Choroid plexus epithelial cell (primary cell): ENCODE results near the gene STOML3.
A peak's percentile ranks its signal among the peaks of the same experiment; 100 is the strongest.

ENCODE experiments used
- DNase-seq: peaks from one replicate; pipeline ENCODE4 v3.0.0-alpha.2; 2010; ENCODE audit warnings: low read depth
- H3K4me3 ChIP-seq: 2 replicates; pipeline ENCODE4 v1.5.1; 2011; ENCODE audit warnings: low read depth, mild to moderate bottlenecking, control low read depth, low read length, moderate library complexity
- TF ChIP-seq, protein P1 (sequence below): conservative IDR thresholded peaks from 2 replicates; pipeline ENCODE4 v1.5.1; 2011; ENCODE audit warnings: low read depth, mild to moderate bottlenecking, control low read depth, inconsistent platforms, low read length, moderate library complexity

Gene STOML3

DNA sequence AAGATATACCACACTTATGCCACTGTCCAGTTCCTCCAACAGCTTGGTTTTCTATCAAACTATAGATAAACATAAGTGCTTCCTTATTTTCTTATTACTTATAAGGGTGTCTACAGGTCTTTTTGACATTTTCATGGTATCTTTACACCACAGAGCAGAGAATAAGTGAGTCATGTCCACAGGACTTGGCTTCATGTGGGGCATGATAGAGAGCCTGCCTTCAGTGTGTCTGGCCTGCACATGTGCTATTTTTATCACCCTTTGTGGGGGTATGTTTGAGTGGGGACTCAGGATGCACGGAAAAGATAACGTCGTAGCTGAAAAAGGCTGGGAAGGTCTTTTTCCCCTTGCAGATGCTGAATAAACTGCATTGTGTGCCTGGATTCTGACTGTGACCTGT is 8.1 kb upstream of the STOML3 start:
- DNase-seq, result no peak
- no peak overlapping the region for H3K4me3 ChIP-seq
- TF ChIP-seq, protein P1, sequence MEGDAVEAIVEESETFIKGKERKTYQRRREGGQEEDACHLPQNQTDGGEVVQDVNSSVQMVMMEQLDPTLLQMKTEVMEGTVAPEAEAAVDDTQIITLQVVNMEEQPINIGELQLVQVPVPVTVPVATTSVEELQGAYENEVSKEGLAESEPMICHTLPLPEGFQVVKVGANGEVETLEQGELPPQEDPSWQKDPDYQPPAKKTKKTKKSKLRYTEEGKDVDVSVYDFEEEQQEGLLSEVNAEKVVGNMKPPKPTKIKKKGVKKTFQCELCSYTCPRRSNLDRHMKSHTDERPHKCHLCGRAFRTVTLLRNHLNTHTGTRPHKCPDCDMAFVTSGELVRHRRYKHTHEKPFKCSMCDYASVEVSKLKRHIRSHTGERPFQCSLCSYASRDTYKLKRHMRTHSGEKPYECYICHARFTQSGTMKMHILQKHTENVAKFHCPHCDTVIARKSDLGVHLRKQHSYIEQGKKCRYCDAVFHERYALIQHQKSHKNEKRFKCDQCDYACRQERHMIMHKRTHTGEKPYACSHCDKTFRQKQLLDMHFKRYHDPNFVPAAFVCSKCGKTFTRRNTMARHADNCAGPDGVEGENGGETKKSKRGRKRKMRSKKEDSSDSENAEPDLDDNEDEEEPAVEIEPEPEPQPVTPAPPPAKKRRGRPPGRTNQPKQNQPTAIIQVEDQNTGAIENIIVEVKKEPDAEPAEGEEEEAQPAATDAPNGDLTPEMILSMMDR, result no peak

DNA sequence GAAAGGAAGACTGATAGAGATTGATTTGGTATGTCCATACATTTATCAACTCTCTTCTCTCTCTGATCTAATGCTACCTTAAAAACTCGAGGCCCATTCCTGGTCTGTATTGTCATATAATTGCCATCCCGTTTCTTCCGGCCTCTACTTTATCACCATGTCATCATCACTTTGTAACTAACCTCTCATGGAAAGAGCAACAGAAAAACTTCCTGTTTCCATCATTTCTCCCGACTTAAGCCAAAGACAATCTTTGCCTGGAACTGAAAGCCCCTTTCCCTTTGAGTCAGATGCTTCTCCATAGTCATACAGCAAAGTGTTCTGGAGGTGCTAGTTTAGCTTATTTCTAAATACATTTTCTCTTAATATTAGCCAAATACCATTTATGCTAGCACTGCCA is 2.8 kb upstream of the STOML3 start:
- no peak for DNase-seq
- TF ChIP-seq, protein P1, result no peak
- H3K4me3 ChIP-seq, result no peak overlapping the region

DNA sequence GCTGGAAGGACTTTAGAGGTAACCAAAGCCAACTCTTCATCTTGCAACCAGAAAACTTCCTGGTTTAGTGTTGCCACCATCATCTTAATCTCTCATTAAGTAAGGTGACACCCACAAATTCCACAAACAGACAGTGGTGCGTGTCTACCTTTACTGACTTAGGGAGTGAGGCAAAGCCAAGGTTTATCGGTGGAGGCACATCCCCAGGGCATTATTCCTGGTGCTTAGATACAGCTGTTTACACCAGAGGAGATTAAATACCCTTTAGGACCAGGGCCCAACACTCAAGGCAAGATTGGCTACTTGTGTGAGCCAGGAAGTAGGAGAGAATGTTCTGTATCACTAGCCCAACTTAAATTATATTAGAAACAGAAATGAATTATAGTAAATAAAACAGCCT is 9.5 kb downstream of the STOML3 start:
- DNase-seq, result no peak
- no peak overlapping the region for H3K4me3 ChIP-seq
- TF ChIP-seq, protein P1, result no peak

DNA sequence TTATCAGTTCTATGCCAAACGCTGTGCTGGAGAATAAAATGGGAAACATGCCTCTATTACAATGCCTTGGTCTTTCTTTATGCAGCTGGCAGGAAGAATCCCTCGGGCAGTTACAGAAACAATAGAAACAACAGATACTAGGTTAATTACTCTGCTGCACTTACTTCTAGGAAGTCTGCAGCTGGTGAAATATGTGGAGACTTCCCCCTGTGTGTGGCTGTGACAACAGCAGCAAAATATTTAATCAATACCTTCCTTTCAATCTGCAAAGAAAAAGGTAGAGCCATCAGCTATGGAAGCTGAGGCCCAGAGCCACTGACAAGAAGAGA is 9.9 kb downstream of the STOML3 start:
- DNase-seq, result no peak
- TF ChIP-seq, protein P1, result no peak
- H3K4me3 ChIP-seq, result no peak overlapping the region

DNA sequence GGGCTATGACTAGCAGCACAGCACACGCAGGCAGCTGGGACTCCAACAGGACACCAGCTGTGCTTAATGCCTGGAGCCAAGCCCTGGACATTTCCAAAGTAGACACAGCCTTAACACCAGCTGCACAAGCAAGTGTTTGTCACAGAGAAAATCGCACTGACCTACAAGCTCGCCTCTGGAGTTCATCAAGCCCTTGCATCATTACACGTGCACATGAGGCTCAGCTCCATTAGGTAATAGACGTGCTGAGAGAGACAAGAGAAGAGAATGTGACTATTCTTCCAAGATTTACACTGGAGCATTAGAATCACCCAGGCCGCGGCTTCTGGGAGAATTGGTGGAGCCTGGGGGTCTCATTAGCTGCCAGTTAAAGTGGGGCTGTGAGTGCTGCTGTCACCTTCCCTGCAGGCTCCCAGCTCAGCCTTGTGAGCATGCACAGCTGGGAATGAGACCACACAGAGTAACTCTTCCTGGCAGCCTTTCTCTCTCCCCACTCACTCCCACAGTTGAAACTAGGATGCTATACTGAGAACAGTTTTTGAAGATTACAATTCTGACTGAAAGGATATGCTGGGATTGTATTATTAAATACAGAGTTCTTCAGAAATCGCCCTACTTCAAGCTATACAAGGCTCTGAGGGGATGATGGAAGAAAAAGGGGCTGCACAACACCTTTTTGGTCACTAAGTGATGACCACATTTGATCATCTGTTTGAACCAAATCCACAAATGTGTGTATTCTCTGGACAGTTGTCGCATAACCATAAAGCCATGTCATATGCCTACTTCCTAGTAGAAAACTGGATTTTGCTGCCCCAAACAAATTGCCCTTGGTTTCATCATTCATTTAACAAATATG is 10.5 kb downstream of the STOML3 start:
- DNase-seq, result peak; percentile 39
- TF ChIP-seq, protein P1, result no peak
- no peak overlapping the region for H3K4me3 ChIP-seq

DNA sequence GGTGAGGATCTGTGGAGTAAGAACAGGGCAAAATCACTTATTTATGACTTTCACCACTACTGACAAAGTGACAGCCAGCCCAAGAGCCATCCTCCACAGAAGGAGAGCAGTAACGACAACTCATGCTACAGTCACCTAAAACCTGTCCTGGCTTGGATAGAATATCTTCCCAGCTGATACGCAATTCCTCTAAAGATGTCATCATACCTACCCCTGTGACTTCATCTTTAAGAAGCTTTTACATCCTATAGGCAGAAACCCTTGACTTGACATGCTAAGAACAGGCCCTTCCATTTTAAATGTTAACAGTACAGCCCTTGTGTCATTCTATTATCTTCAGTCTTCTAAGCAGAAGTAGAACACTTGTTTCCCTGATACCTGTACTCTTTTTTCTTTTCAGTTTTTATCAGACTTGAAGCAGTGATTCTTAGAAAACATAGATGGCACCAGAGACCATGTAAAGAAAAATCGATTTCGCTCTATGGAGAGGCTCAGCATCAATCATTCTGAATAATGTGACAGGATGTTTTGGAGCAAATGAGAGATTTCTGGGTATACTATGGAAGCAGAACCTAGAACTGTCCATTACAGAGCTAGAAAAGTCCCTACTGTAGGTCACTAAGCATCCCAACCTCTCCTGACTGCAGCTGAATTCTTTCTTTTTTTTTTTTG is 20.1 kb downstream of the STOML3 start:
- no peak overlapping the region for H3K4me3 ChIP-seq
- TF ChIP-seq, protein P1, result no peak
- DNase-seq, result no peak
